ENCODE data around the gene NCF2. TPM values are rescaled to one million over a fixed set of nuclear protein-coding genes. Genes with fewer than 3 reads are reported as not detected.

Gene NCF2
- total RNA-seq, 1 donor from 2014 or later, result 5.9 TPM

DNA sequence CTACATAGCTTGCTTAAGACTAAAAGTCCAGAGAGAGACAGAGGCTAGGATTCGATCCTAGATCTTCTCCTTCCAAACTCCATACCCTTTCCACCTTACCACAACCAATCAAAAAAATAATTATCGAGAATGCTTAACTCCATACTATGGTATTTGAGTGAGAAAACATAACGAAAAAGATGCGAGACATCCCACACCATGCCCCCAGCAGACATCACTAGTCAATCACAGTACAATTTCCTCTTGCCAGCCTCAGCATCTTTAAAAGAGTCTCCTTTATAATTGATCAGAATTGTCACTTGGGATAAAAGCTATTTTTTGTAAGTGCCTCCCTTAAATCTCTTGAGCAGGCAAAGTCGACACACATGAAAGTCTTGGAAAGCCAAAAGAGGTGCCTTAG lies 875 bp downstream of the NCF2 start:
- H3K4me1 Mint-ChIP-seq (ENCODE audit: low read depth), result peaks cover 58% of the 10 kb centered on the region
- H3K27ac Mint-ChIP-seq, result peak overlapping the region; percentile 59
- no peak for DNase-seq (ENCODE audit: low spot score)
- intact Hi-C loops (cut with micrococcal nuclease), result no loop called here
- no peaks in the 10 kb centered on the region for H3K9me3 Mint-ChIP-seq
- H3K27me3 Mint-ChIP-seq (ENCODE audit: insufficient read depth), result no peaks in the 10 kb centered on the region
- peak overlapping the region; percentile 69 for H3K4me3 Mint-ChIP-seq
- H3K36me3 Mint-ChIP-seq (ENCODE audit: low read depth), result peaks cover 4% of the 10 kb centered on the region

GRCh38 chr1:183588827-183589226 lies 1.4 kb downstream of the NCF2 start:
- H3K4me3 Mint-ChIP-seq, result peak overlapping the region; percentile 69
- peak overlapping the region; percentile 59 for H3K27ac Mint-ChIP-seq
- intact Hi-C loops (cut with micrococcal nuclease), result no loop called here

DNA sequence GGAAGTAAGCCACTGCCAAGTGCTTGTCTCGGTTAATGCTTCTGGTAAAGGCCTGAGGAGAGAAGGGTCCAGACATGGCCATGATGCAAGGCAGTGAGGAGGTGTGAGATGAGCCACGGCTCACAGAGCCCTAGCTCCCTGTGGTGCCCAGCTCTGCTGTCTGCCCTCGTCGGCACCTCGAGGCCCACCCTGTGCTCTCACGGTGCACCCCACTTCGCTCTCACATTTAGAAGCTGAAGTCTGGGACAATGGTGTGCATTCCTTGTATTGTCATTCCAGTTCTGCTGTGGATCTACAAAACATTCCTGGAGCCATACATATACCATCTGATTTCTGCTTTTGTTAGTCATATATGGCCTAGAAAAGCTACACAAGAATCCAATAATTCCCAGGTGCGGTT lies 3.3 kb downstream of the NCF2 start:
- peaks cover 4% of the 10 kb centered on the region for H3K36me3 Mint-ChIP-seq (ENCODE audit: low read depth)
- intact Hi-C loops (cut with micrococcal nuclease), result no loop called here

More at GRCh38 chr1:183588827-183589226, 1.4 kb downstream of the NCF2 start:
- Mint-ChIP-seq H3K4me1 (ENCODE audit: low read depth) (peaks cover 60% of the 10 kb centered on the region), H3K9me3 (no peaks in the 10 kb centered on the region), H3K36me3 (ENCODE audit: low read depth) (peaks cover 4% of the 10 kb centered on the region), H3K27me3 (ENCODE audit: insufficient read depth) (no peaks in the 10 kb centered on the region)
- DNase-seq (ENCODE audit: low spot score), result no peak

GRCh38 chr1:183586455-183586854 lies 3.8 kb downstream of the NCF2 start:
- intact Hi-C loops (cut with micrococcal nuclease), result no loop called here
- peaks cover 4% of the 10 kb centered on the region for H3K36me3 Mint-ChIP-seq (ENCODE audit: low read depth)
- DNase-seq (ENCODE audit: low spot score), result no peak
- H3K4me3 Mint-ChIP-seq, result no peak overlapping the region
- H3K27me3 Mint-ChIP-seq (ENCODE audit: insufficient read depth), result no peaks in the 10 kb centered on the region
- H3K27ac Mint-ChIP-seq, result no peak overlapping the region
- H3K4me1 Mint-ChIP-seq (ENCODE audit: low read depth), result peaks cover 42% of the 10 kb centered on the region
- H3K9me3 Mint-ChIP-seq, result no peaks in the 10 kb centered on the region

More for the DNA sequence above, 3.3 kb downstream of the NCF2 start:
- Mint-ChIP-seq H3K27me3 (ENCODE audit: insufficient read depth) (no peaks in the 10 kb centered on the region), H3K9me3 (no peaks in the 10 kb centered on the region), H3K4me3 (no peak overlapping the region), H3K27ac (no peak overlapping the region), H3K4me1 (ENCODE audit: low read depth) (peaks cover 42% of the 10 kb centered on the region)
- DNase-seq (ENCODE audit: low spot score), result no peak

- peak overlapping the region; percentile 24 for H3K27ac Mint-ChIP-seq
- no peaks in the 10 kb centered on the region for H3K27me3 Mint-ChIP-seq (ENCODE audit: insufficient read depth)
- peak; percentile 13 for DNase-seq (ENCODE audit: low spot score)
- H3K9me3 Mint-ChIP-seq, result no peaks in the 10 kb centered on the region
- H3K4me3 Mint-ChIP-seq, result no peak overlapping the region
- H3K36me3 Mint-ChIP-seq (ENCODE audit: low read depth), result peaks cover 4% of the 10 kb centered on the region
- intact Hi-C loops (cut with micrococcal nuclease), result no loop called here
- peaks cover 40% of the 10 kb centered on the region for H3K4me1 Mint-ChIP-seq (ENCODE audit: low read depth)
Measured at GRCh38 chr1:183585038-183585437, 5.2 kb downstream of the NCF2 start.

DNA sequence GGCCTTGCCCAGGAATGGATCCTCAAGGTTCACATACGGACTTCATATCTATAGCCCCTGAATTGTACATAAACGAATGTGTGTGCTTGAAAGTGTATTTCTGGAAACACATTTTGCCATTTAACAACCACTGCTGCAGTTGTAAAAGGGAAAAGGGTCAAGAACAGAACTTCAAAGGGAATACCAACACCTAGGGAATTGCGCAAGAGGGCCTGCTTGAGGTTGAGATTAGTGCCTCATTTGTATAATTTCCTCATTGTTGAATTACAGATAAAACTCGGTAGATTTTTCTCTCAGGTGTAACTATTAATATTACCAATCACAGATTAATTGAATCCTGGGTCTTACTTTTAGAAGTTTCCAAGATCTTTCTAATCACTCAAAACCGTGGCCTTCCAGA lies 6.1 kb downstream of the NCF2 start:
- Mint-ChIP-seq H3K27ac (no peak overlapping the region), H3K27me3 (ENCODE audit: insufficient read depth) (no peaks in the 10 kb centered on the region), H3K9me3 (no peaks in the 10 kb centered on the region), H3K4me1 (ENCODE audit: low read depth) (peaks cover 36% of the 10 kb centered on the region), H3K4me3 (no peak overlapping the region), H3K36me3 (ENCODE audit: low read depth) (peaks cover 4% of the 10 kb centered on the region)
- intact Hi-C loops (cut with micrococcal nuclease), result no loop called here
- no peak for DNase-seq (ENCODE audit: low spot score)

DNA sequence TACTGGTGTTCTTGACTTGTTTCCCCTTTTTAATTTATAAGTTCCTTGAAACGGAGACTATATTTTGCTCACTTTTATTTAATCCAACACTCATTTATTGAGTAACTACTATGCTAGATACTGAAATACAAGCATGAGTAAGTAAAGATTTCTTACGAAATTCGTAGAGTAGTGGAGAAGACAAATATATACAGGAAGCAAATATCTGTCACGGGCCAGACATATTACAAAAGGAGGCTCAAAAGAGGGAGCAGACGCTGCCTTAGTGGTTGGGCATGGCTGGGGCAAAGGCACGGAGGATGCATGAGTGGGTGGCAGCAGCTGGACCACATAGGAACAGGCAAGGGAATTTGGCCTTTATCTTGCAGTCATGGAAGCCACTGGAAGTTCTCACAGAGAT lies 6.8 kb downstream of the NCF2 start:
- Mint-ChIP-seq H3K36me3 (ENCODE audit: low read depth) (peaks cover 4% of the 10 kb centered on the region), H3K27ac (no peak overlapping the region), H3K9me3 (no peaks in the 10 kb centered on the region), H3K4me3 (no peak overlapping the region), H3K4me1 (ENCODE audit: low read depth) (peaks cover 29% of the 10 kb centered on the region), H3K27me3 (ENCODE audit: insufficient read depth) (no peaks in the 10 kb centered on the region)
- intact Hi-C loops (cut with micrococcal nuclease), result no loop called here
- DNase-seq (ENCODE audit: low spot score), result no peak

- intact Hi-C loops (cut with micrococcal nuclease), result no loop called here
- Mint-ChIP-seq H3K4me3 (no peak overlapping the region), H3K27me3 (ENCODE audit: insufficient read depth) (no peaks in the 10 kb centered on the region), H3K27ac (no peak overlapping the region), H3K4me1 (ENCODE audit: low read depth) (peaks cover 25% of the 10 kb centered on the region), H3K36me3 (ENCODE audit: low read depth) (peaks cover 4% of the 10 kb centered on the region), H3K9me3 (no peaks in the 10 kb centered on the region)
- no peak for DNase-seq (ENCODE audit: low spot score)
Measured at GRCh38 chr1:183582021-183582713, 8.1 kb downstream of the NCF2 start.

DNA sequence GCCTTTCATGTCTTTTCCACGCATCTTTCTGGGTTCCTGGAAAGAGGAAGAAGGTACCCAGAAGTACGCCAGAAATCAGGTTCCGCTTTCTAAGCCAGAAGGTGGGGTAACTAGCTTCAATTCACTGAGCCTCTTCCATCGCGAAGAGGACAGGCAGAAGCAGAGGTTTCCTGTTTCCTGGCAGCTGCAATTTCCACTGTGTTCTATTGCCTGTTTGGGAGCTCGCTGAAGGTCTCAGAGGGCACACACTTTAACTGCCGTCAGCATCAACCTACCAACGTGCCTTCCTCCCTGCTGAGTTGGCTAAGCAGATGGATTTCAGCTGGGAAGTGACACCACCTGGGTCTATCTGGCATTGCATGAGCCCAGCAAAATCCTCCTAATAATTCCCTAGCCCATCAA lies 10.0 kb downstream of the NCF2 start:
- peak overlapping the region; percentile 56 for H3K4me3 Mint-ChIP-seq
- H3K36me3 Mint-ChIP-seq (ENCODE audit: low read depth), result peaks cover 2% of the 10 kb centered on the region
- DNase-seq (ENCODE audit: low spot score), result no peak
- H3K4me1 Mint-ChIP-seq (ENCODE audit: low read depth), result peaks cover 25% of the 10 kb centered on the region
- H3K9me3 Mint-ChIP-seq, result no peaks in the 10 kb centered on the region
- intact Hi-C loops (cut with micrococcal nuclease), result no loop called here
- no peaks in the 10 kb centered on the region for H3K27me3 Mint-ChIP-seq (ENCODE audit: insufficient read depth)
- H3K27ac Mint-ChIP-seq, result peak overlapping the region; percentile 78

- Mint-ChIP-seq H3K4me3 (no peak overlapping the region), H3K36me3 (ENCODE audit: low read depth) (peaks cover 2% of the 10 kb centered on the region), H3K9me3 (no peaks in the 10 kb centered on the region), H3K27me3 (ENCODE audit: insufficient read depth) (no peaks in the 10 kb centered on the region), H3K27ac (no peak overlapping the region), H3K4me1 (ENCODE audit: low read depth) (peaks cover 14% of the 10 kb centered on the region)
- DNase-seq (ENCODE audit: low spot score), result no peak
- intact Hi-C loops (cut with micrococcal nuclease), result no loop called here
Measured at GRCh38 chr1:183578856-183579255, 11.4 kb downstream of the NCF2 start.

DNA sequence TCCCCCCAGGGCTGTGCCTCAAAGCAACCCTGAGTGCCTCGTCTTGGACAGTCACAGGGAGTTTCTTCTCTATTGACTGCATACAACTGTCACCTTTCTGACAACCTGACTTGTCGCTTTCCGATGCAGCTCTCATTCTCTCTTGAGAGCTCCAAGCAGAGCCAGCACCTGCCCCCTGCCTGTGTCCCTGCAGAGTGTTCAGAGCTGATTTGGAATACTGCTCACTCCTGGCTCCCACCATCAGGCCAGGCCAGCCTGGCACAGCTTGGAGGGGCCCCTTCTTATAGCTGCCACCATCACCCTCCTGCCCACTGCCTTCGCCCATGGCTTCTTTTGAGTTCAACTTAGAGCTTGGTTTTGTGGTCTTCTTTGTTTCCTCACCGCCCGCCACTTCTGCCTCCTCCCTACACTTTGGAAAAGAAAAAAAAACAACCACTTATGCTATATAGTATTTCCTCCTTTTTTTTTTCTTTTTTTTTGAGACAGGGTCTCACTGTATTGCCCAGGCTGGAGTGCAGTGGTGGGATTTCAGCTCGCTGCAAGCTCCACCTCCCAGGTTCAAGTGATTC lies 12.3 kb downstream of the NCF2 start:
- peaks cover 14% of the 10 kb centered on the region for H3K4me1 Mint-ChIP-seq (ENCODE audit: low read depth)
- H3K27ac Mint-ChIP-seq, result no peak overlapping the region
- H3K36me3 Mint-ChIP-seq (ENCODE audit: low read depth), result peaks cover 2% of the 10 kb centered on the region
- no peaks in the 10 kb centered on the region for H3K9me3 Mint-ChIP-seq
- intact Hi-C loops (cut with micrococcal nuclease), result no loop called here
- no peak for DNase-seq (ENCODE audit: low spot score)
- H3K4me3 Mint-ChIP-seq, result no peak overlapping the region
- H3K27me3 Mint-ChIP-seq (ENCODE audit: insufficient read depth), result no peaks in the 10 kb centered on the region

DNA sequence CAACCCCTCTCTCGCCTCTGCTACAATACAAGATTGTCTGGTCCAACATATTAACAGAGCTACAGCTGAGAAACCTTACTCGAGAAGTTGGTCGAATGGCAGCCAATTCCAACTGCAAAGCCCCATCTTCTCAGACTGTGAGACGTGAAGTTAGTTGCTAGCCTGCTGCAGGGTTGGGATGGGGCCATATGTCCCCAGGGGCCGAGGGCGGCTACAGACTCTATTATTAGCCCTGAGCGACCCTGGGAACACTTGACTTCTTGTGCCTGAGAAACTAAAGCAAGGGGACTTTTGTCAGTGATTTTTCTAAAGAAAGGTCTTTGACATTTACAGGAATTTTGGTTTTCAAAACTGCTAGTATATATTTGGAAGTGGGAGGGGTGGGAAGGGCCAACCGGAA lies 13.7 kb downstream of the NCF2 start:
- Mint-ChIP-seq H3K27me3 (ENCODE audit: insufficient read depth) (no peaks in the 10 kb centered on the region), H3K4me1 (ENCODE audit: low read depth) (peaks cover 14% of the 10 kb centered on the region), H3K4me3 (no peak overlapping the region), H3K27ac (no peak overlapping the region), H3K36me3 (ENCODE audit: low read depth) (peaks cover 2% of the 10 kb centered on the region), H3K9me3 (no peaks in the 10 kb centered on the region)
- no peak for DNase-seq (ENCODE audit: low spot score)
- intact Hi-C loops (cut with micrococcal nuclease), result no loop called here

- Mint-ChIP-seq H3K4me3 (no peak overlapping the region), H3K4me1 (ENCODE audit: low read depth) (peaks cover 10% of the 10 kb centered on the region), H3K27ac (no peak overlapping the region), H3K9me3 (no peaks in the 10 kb centered on the region), H3K36me3 (ENCODE audit: low read depth) (peaks cover 6% of the 10 kb centered on the region), H3K27me3 (ENCODE audit: insufficient read depth) (no peaks in the 10 kb centered on the region)
- intact Hi-C loops (cut with micrococcal nuclease), result no loop called here
- no peak for DNase-seq (ENCODE audit: low spot score)
Measured at GRCh38 chr1:183575606-183576005, 14.7 kb downstream of the NCF2 start.
